GM18498 (cell line): ENCODE measurements around the gene SP6.
A peak's percentile ranks its signal among the peaks of the same experiment; 100 is the strongest.

ENCODE experiments used
- ATAC-seq: cut with Tn5 transposase; IDR thresholded peaks from one replicate; pipeline ENCODE4 v1.9.1; 2021; ENCODE audit warnings: mild to moderate bottlenecking, moderate library complexity; ENCODE audit not compliant: unreplicated experiment

Gene SP6

DNA sequence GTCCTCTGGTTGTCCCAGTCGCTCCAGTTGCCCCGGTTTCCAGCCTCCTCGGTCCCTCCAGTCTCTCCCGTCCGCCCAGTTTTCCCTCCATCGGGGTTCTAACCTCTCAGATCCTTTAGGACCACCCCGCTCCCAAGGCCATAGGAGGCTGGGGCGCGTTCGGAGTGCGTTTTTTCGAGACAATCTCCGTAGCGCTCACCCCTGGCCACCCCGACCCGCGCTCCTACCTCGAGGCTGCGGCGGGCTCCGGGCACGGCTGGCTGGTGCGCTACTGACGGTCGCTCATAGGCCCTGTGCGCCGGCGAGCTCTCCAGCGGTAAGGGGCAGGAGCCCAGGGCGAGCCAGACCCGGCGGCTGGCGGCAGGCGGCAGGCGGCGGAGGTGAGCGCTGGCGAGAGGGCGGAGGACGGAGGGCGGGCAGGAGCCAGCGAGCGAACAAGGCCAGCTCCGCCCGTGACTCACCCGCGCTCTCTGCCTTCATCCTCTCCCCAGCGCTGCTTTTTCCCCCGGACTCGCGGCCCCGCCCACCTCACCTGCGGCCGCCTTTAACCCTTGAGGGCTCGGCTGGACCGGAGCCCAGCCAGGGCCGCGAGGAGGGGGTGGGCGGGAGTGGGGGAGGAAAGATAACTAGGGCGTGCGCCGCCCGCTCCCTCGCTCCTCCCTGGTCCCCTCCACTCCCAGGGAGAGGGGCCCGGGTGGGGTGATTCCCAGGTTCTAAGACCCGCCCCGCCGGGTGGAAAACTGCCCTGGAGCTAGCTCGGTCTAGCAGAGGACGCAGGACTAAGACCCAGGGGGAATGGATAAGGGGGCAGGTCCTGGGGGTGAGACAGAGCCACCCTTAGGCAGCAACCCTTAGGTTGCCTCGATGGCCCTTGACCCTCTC, at the start of gene SP6:
SP6 (minus strand) TSS at position 472 of the 882 bp plus-strand sequence. CDS start 2,734 bp downstream, outside the sequence.
- no peak for ATAC-seq

GRCh38 chr17:47899643-47900042, 48.7 kb upstream of the SP6 start:
- no peak for ATAC-seq

- no peak for ATAC-seq
These were observed 47.3 kb upstream of the SP6 start for GRCh38 chr17:47898241-47898640.

GRCh38 chr17:47897561-47897960, 46.6 kb upstream of the SP6 start:
- no peak for ATAC-seq

- ATAC-seq, result no peak
These were observed 45.9 kb upstream of the SP6 start for GRCh38 chr17:47896672-47897490.

- ATAC-seq, result peak; percentile 87
These were observed 45.1 kb upstream of the SP6 start, which contains the start of gene SP2 for GRCh38 chr17:47895856-47896671. Gene SP2, plus strand, starts transcription at chr17:47896236. Its CDS starts 51 bp downstream, at chr17:47896287.

GRCh38 chr17:47895347-47895855, 44.4 kb upstream of the SP6 start:
- no peak for ATAC-seq

DNA sequence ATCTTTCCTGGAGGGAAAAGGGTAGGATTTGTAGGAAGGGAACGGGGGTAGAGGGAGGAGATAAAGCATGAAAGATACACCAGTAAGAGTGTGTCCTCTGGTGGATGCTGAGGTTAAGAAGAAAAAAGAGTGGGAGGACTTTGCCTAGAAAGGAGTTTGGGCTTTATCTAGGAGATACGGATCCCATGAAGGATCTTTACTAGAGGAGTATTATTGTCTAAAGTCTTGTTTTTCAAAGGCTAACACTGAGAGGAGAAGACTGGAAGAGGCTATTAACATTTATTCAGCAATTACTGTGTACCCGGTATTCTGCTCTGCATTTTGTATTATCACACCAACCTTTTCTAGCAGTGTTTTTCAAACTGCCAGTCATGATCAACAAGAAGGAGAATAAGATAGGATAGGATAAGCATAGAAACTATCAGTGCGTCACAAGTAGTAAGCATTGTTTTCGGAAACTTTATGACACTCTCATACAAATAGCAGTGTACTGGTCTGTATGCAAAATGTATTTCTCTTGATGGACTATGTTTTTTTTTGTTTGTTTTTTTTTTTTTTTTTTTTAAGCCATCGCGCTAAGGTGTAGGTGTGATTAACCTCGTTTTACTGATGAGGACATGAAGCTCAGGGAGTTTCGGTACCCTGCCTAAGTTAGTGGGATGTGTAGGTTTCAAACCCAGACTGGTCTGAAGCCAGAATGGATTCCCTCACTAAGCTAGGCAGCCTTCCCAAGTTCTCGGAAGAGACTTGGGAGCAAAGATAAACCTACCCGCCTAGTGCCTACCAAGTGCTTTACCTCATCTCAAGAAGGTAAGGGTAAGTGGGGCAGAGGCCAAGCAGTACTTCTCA, 43.8 kb upstream of the SP6 start:
- no peak for ATAC-seq

DNA sequence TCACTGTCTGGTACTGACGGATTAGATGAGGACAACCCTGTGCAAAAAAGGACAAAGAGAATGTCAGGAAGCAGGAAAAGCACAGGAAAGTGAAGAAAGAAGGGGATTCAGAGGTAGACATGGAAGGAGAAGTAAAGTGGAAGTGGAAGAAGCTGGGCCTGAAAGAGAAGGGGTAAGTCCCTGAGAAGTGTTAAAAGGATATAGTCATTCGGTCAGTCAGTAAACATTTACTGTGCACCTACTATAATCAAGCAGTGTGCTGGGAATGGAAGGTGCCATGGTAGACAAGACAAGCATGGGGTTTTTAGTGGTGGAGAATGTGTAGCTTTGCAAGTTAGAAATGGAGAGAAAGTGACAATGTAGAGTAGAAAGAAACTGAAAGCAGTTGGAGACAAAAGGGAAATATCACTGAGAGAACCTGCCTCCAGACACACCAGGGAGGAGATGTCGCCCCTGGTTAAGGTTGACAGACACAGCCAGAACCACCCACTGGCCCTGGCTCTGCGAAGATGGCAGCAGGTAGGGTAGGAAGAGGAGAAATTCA, 40.7 kb upstream of the SP6 start:
- no peak for ATAC-seq

DNA sequence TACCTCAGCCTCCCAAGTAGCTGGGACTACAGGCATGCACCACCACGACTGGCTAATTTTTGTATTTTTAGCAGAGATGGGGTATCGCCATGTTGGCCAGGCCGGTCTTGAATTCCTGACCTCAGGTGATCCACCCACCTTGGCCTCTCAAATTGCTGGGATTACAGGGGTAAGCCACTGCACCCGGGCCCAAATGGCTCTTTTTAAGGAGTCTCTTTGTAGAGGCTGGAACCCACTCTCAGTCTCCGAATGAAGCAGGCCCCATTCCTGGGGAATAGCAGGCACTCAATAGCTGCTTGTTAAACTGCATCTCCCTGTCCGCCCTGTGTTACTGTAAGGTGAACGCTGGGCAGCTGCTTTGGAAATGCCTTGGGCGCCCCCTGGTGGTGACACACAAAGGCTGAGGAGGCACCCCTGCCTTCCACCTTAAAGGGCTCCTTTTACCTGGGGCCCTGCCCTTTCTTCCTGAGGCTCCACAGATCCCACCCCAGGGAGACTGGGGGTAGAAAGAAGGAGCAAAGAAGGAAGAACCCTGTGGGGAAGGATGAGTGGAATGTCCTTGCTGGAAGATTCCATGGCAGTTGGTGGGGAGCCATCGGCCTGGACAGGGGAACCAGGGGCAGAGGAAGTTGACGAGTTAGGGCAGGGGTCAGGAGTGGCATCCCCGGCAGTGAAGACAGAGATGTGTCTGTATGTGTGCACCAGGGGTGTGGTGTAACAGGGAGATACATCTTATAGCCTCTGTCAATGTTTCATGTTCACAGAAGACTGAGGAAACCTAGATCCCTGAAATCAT, 39.0 kb upstream of the SP6 start:
- ATAC-seq, result peak; percentile 58

- no peak for ATAC-seq
These were observed 37.3 kb upstream of the SP6 start for GRCh38 chr17:47888293-47888692.

GRCh38 chr17:47884905-47885730, 34.2 kb upstream of the SP6 start:
- ATAC-seq, result no peak

DNA sequence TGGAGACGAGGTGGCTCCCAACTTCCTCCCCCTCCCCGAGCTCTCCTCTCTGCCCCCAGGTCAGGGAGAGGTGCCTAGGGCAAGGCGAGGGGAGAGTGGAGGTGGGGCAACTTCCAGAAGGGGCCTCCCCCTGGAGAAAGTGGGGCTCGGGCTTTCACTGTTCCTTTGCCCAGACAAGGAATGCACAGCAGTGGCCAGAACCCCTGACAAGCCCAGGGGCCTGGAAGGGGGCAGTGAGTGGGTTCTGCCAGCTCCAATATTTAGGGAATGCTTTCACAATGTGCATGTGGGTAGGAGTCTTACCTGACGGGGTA, 33.4 kb upstream of the SP6 start:
- no peak for ATAC-seq

GRCh38 chr17:47883589-47884426, 32.8 kb upstream of the SP6 start:
- no peak for ATAC-seq

GRCh38 chr17:47882695-47883588, 32.0 kb upstream of the SP6 start:
- no peak for ATAC-seq

- ATAC-seq, result no peak
These were observed 31.3 kb upstream of the SP6 start for GRCh38 chr17:47882247-47882646.
